H1 (cell line): Measurements from ENCODE around the gene CRABP2. TPM values are rescaled to one million over a fixed set of nuclear protein-coding genes. Genes with fewer than 3 reads are reported as not detected.

ENCODE experiments used
- BRCA1 ChIP-seq: IDR thresholded peaks from 2 replicates; pipeline ENCODE4 v1.6.1; 2012; ENCODE audit warnings: low read depth, low read length, improper control_type of control experiment
- CHD7 ChIP-seq: fragments of 300-600 bp; sonication (generic); IDR thresholded peaks from 2 replicates; pipeline ENCODE4 v1.7.1; 2012; ENCODE audit warnings: low read length, moderate library complexity, mild to moderate bottlenecking, inconsistent platforms; ENCODE audit not compliant: insufficient replicate concordance
- CTCF ChIP-seq, 3 experiments: IDR thresholded peaks; 1 replicate in 2 of 3; 2 replicates in 1 of 3; pipeline versions ENCODE4 v1.5.1 to v1.6.1; 2011; ENCODE audit warnings: low read length in 3 of 3, mild to moderate bottlenecking in 3 of 3, inconsistent platforms in 2 of 3, low read depth in 1 of 3, moderate library complexity in 1 of 3; ENCODE audit not compliant: insufficient read depth in 1 of 3; ENCODE audit errors: control extremely low read depth in 1 of 3
- NANOG ChIP-seq: IDR thresholded peaks from 2 replicates; pipeline ENCODE4 v1.6.1; 2011; ENCODE audit warnings: low read length, low read depth, mild to moderate bottlenecking, inconsistent platforms; ENCODE audit not compliant: insufficient read depth, poor library complexity, severe bottlenecking
- NRF1 ChIP-seq: IDR thresholded peaks from 2 replicates; pipeline ENCODE4 v1.6.1; 2011; ENCODE audit warnings: mild to moderate bottlenecking, low read depth, low read length, improper control_type of control experiment
- USF2 ChIP-seq: IDR thresholded peaks from 2 replicates; pipeline ENCODE4 v1.6.1; 2011; ENCODE audit warnings: low read length, improper control_type of control experiment
- polyA plus RNA-seq, 7 experiments: library from polyadenylated mRNA; depleted of rRNA in 3 of 7; stranded (reverse) in 5 of 7; unstranded in 2 of 7; fragments of >200 nt in 5 of 7; fragments of 200-250 nt in 2 of 7; gene quantifications; 1 replicate in 5 of 7; 2 replicates in 1 of 7; 4 replicates in 1 of 7; pipeline versions ENCODE4 v1.2.1 to v1.2.3, GENCODE V29; 2011 to 2013; ENCODE audit warnings: missing spikeins in 2 of 7, mixed read lengths in 2 of 7
- total RNA-seq: library from RNA; stranded (reverse); fragmentation: NEBNext Ultra II Directional; extraction: Animal tissue kit (Norgen Biotek cat#: 25700); gene quantifications from 2 replicates; pipeline ENCODE4 v1.2.1, GENCODE V29; 2021

The CRABP2 gene
- total and polyA plus RNA-seq, 2 of the 8 experiments (the other 6 are each of a cell fraction or from before 2014, with no cell fraction given), result 69.2 to 119 TPM

- peak in 1 of 3 experiments; percentile 12; a peak in 1 of 4 replicates for TF ChIP-seq CTCF (IDR thresholded peaks at IDR 0.05; ENCODE audit: control extremely low read depth in 1 of 3, insufficient read depth in 1 of 3, low read depth in 1 of 3, low read length in 3 of 3)
- peak; percentile 98 for TF ChIP-seq NRF1
- no peak for TF ChIP-seq BRCA1
- no peak; the same call in 1 of the 2 replicates for TF ChIP-seq USF2
- TF ChIP-seq CHD7, result no peak
- peak; percentile 10 for TF ChIP-seq NANOG
These were observed 35.5 kb upstream of the CRABP2 start, which contains the start of gene MRPL24 (continued) for GRCh38 chr1:156740741-156741480.
